Keratinocyte (primary cell): ENCODE results near the gene RUNX1. TPM values are rescaled to one million over a fixed set of nuclear protein-coding genes. Genes with fewer than 3 reads are reported as not detected.

Experiments used
- DNase-seq: peaks from one replicate; pipeline ENCODE4 v3.0.0-alpha.2; 2011; ENCODE audit warnings: low read depth, missing footprints, low spot score
- FAIRE-seq: peaks from 2 replicates; lab custom pipeline; 2011; peaks lifted over from hg19 to GRCh38; lab: Jason Lieb, UNC
- H2AFZ ChIP-seq: 2 replicates; pipeline ENCODE4 v1.6.0; 2012; ENCODE audit warnings: low read length, control low read depth, inconsistent platforms; ENCODE audit not compliant: control insufficient read depth
- H3K27ac ChIP-seq: 2 replicates; pipeline ENCODE4 v1.5.1; 2011; ENCODE audit warnings: low read length; ENCODE audit not compliant: control insufficient read depth, insufficient read depth
- H3K27me3 ChIP-seq: 3 replicates; pipeline ENCODE4 v1.6.0; 2011; ENCODE audit warnings: low read length; ENCODE audit not compliant: control insufficient read depth, insufficient read depth; ENCODE audit errors: extremely low read depth
- H3K36me3 ChIP-seq, 2 experiments: 2 replicates in 1 of 2; 3 replicates in 1 of 2; pipeline ENCODE4 v1.5.1; 2011; ENCODE audit warnings: low read length in 2 of 2, mild to moderate bottlenecking in 1 of 2; ENCODE audit not compliant: control insufficient read depth in 2 of 2, insufficient read depth in 2 of 2; ENCODE audit errors: extremely low read depth in 1 of 2
- H3K4me1 ChIP-seq: 3 replicates; pipeline ENCODE4 v1.5.1; 2011; ENCODE audit warnings: low read length; ENCODE audit not compliant: control insufficient read depth, insufficient read depth; ENCODE audit errors: extremely low read depth
- H3K4me2 ChIP-seq: 3 replicates; pipeline ENCODE4 v1.6.0; 2011; ENCODE audit warnings: low read depth, low read length; ENCODE audit not compliant: control insufficient read depth, insufficient read depth; ENCODE audit errors: extremely low read depth
- H3K4me3 ChIP-seq, 3 experiments: fragments of 200-600 bp in 1 of 3; sonication (generic) in 1 of 3; 2 replicates in 2 of 3; 3 replicates in 1 of 3; pipeline ENCODE4 v1.5.1; 2011 to 2016; ENCODE audit warnings: low read length in 3 of 3, mild to moderate bottlenecking in 3 of 3, control low read depth in 2 of 3, inconsistent platforms in 1 of 3, low read depth in 1 of 3, mixed read lengths in 1 of 3, mixed run types in 1 of 3, moderate library complexity in 1 of 3; ENCODE audit not compliant: control insufficient read depth in 2 of 3, insufficient read depth in 2 of 3; ENCODE audit errors: extremely low read depth in 1 of 3
- H3K79me2 ChIP-seq: 2 replicates; pipeline ENCODE4 v1.6.0; 2012; ENCODE audit warnings: low read length; ENCODE audit not compliant: control insufficient read depth, insufficient read depth
- H3K9ac ChIP-seq: 3 replicates; pipeline ENCODE4 v1.6.0; 2011; ENCODE audit warnings: low read length; ENCODE audit not compliant: control insufficient read depth, insufficient read depth; ENCODE audit errors: extremely low read depth
- H3K9me1 ChIP-seq: 3 replicates; pipeline ENCODE4 v1.6.0; 2011; ENCODE audit warnings: low read length; ENCODE audit not compliant: control insufficient read depth, insufficient read depth; ENCODE audit errors: extremely low read depth
- H3K9me3 ChIP-seq: 2 replicates; pipeline ENCODE4 v1.5.1; 2012; ENCODE audit warnings: low read depth, low read length; ENCODE audit not compliant: control insufficient read depth
- H4K20me1 ChIP-seq: 3 replicates; pipeline ENCODE4 v1.6.0; 2011; ENCODE audit warnings: low read length; ENCODE audit not compliant: control insufficient read depth, insufficient read depth; ENCODE audit errors: extremely low read depth
- EZH2 ChIP-seq: IDR thresholded peaks from one replicate; pipeline ENCODE4 v1.6.1; 2012; ENCODE audit warnings: inconsistent platforms, mild to moderate bottlenecking, low read length, moderate library complexity
- dilution Hi-C: fragments of 300-500 bp; cut with MboI; formaldehyde crosslinking; loops from one replicate; pipeline ENCODE4 v1.7.0; 2020; ENCODE audit warnings: low sequenced_read_pairs; ENCODE audit not compliant: extremely low pct_ligation_motif_present
- polyA plus RNA-seq, 5 experiments: library from polyadenylated mRNA; depleted of rRNA in 3 of 5; stranded (reverse) in 3 of 5; stranded (forward) in 1 of 5; unstranded in 1 of 5; fragments of >200 nt; gene quantifications; 1 replicate in 1 of 5; 2 replicates in 3 of 5; 3 replicates in 1 of 5; pipeline versions ENCODE4 v1.2.1 to v1.2.3, GENCODE V29; 2011 to 2012; ENCODE audit warnings: missing spikeins in 2 of 5, low read depth in 1 of 5, low replicate concordance in 1 of 5
- TF ChIP-seq, protein P1 (sequence below), 3 experiments: IDR thresholded peaks in 1 of 3; conservative IDR thresholded peaks in 1 of 3; optimal IDR thresholded peaks in 1 of 3; 2 replicates in 2 of 3; 3 replicates in 1 of 3; pipeline versions ENCODE3 to v1.5.1; 2011; ENCODE audit warnings: low read length in 3 of 3, mild to moderate bottlenecking in 3 of 3, moderate library complexity in 2 of 3, control low read depth in 1 of 3, inconsistent platforms in 1 of 3; ENCODE audit not compliant: insufficient read depth in 2 of 3; ENCODE audit errors: extremely low read depth in 1 of 3

The RUNX1 gene
- polyA plus RNA-seq, 1 donor (not counting 4 experiments of a cell fraction or from before 2014, with no cell fraction given), result 44.9 TPM

- no peaks in the 10 kb centered on the region for H3K36me3 ChIP-seq
- no peaks in the 10 kb centered on the region for H3K9me3 ChIP-seq
- H2AFZ ChIP-seq, result no peak overlapping the region
- H3K27me3 ChIP-seq, result no peaks in the 10 kb centered on the region
- dilution Hi-C loops, result no loop called here
- no peak overlapping the region for H3K4me3 ChIP-seq
- no peaks in the 10 kb centered on the region for H3K79me2 ChIP-seq
- peak overlapping the region; percentile 13 for H3K27ac ChIP-seq
- H3K4me1 ChIP-seq, result peaks cover 40% of the 10 kb centered on the region
- TF ChIP-seq, protein P1, sequence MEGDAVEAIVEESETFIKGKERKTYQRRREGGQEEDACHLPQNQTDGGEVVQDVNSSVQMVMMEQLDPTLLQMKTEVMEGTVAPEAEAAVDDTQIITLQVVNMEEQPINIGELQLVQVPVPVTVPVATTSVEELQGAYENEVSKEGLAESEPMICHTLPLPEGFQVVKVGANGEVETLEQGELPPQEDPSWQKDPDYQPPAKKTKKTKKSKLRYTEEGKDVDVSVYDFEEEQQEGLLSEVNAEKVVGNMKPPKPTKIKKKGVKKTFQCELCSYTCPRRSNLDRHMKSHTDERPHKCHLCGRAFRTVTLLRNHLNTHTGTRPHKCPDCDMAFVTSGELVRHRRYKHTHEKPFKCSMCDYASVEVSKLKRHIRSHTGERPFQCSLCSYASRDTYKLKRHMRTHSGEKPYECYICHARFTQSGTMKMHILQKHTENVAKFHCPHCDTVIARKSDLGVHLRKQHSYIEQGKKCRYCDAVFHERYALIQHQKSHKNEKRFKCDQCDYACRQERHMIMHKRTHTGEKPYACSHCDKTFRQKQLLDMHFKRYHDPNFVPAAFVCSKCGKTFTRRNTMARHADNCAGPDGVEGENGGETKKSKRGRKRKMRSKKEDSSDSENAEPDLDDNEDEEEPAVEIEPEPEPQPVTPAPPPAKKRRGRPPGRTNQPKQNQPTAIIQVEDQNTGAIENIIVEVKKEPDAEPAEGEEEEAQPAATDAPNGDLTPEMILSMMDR (optimal IDR thresholded peaks at IDR 0.05 in 1 of 3, IDR thresholded peaks at IDR 0.05 in 1 of 3, conservative IDR thresholded peaks at IDR 0.05 in 1 of 3; ENCODE audit: extremely low read depth in 1 of 3, insufficient read depth in 2 of 3, low read length in 3 of 3), result peak; percentile 22 to 50 (median 40)
- no peak for TF ChIP-seq EZH2
- no peaks in the 10 kb centered on the region for H4K20me1 ChIP-seq
- H3K4me2 ChIP-seq, result no peak overlapping the region
- no peak overlapping the region for H3K9ac ChIP-seq
- no peak for FAIRE-seq
- no peak for DNase-seq
- H3K9me1 ChIP-seq, result no peaks in the 10 kb centered on the region
Observed at GRCh38 chr21:35051287-35051818, 2.3 kb upstream of the RUNX1 start.

DNA sequence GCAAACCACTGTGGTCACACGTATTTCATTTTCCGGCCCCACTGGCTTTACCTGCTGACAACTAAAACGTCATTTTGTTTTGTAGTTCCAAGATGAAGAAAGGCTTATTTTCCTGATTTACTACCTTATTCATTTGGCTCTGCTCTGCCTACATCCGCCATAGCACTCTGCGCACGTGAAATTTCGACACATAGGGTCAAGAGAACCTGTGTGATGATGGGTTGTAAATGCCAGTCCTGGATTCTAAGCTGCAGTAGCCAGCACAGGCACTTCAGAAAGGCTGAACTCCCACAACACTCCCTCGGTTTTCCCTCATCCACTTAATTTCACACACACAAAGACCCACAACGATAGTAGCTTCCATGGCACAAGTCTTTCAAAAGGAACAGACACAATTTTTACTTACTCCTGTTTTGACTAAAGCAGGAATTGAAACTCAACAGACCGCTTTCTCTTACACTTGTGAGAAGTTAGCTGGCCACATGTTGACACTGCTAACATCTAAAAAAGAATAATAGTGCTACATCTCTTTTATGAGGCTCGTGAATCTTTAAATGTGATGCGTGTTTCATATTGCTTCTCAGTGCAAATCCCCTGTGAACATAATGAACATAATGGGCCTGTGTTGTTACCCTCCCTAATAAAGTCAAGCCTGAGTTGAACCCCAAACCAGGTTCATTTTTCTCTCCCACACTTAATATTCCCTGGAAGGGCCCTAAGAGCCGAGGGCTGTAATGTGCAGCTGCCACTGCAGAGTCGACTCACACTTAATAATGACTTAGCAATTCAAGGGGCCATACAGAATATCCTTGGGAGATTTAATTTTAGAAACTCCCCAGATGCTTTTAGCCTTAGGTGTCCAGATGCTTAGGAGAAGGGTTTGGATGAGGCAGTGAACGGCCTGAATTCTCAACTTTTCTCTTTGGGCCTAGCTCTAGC is 1.5 kb upstream of the RUNX1 start:
- H4K20me1 ChIP-seq, result no peaks in the 10 kb centered on the region
- DNase-seq (no peak), FAIRE-seq (no peak)
- dilution Hi-C loops, result no loop called here
- H3K27me3 ChIP-seq, result no peaks in the 10 kb centered on the region
- no peaks in the 10 kb centered on the region for H3K9me3 ChIP-seq
- no peak overlapping the region for H2AFZ ChIP-seq
- peaks cover 41% of the 10 kb centered on the region for H3K4me1 ChIP-seq
- TF ChIP-seq EZH2, result no peak
- TF ChIP-seq, protein P1 (optimal IDR thresholded peaks at IDR 0.05 in 1 of 3, IDR thresholded peaks at IDR 0.05 in 1 of 3, conservative IDR thresholded peaks at IDR 0.05 in 1 of 3; ENCODE audit: extremely low read depth in 1 of 3, insufficient read depth in 2 of 3, low read length in 3 of 3), result no peak
- H3K27ac ChIP-seq, result peak overlapping the region; percentile 13
- H3K9ac ChIP-seq, result no peak overlapping the region
- H3K4me2 ChIP-seq, result no peak overlapping the region
- H3K79me2 ChIP-seq, result no peaks in the 10 kb centered on the region
- no peak overlapping the region for H3K4me3 ChIP-seq
- H3K9me1 ChIP-seq, result no peaks in the 10 kb centered on the region
- H3K36me3 ChIP-seq, result no peaks in the 10 kb centered on the region
